GM10248 (cell line): ENCODE measurements around the gene ZC3H7A.
"Not testable (repeated sequence)": the region's sequence is repeated elsewhere in the genome, so short reads cannot be mapped to it uniquely, and the experiment has no call there.

Source experiments
- CTCF ChIA-PET: fragments of 300-600 bp; sonication (Branson Sonifier 250); formaldehyde crosslinking; extraction: SDS; loops from one replicate; lab custom pipeline; 2021; ENCODE audit warnings: antibody characterized with exemption; lab: Yijun Ruan, JAX
- POLR2A ChIA-PET: fragments of 350-650 bp; sonication (Branson Sonifier 250); formaldehyde crosslinking; extraction: SDS; loops from one replicate; lab custom pipeline; 2020; ENCODE audit warnings: antibody characterized with exemption; lab: Yijun Ruan, JAX
- DNase-seq: peaks from one replicate; pipeline ENCODE4 v3.0.0; 2012; ENCODE audit errors: extremely low spot score
- CTCF ChIP-seq: IDR thresholded peaks from 2 replicates; pipeline ENCODE4 v1.5.1; 2012; ENCODE audit warnings: mild to moderate bottlenecking, low read depth; ENCODE audit errors: extremely low read depth, missing control alignments, control extremely low read depth

Gene ZC3H7A

GRCh38 chr16:11792410-11793241, 4.4 kb downstream of the ZC3H7A start:
- no peak for DNase-seq
- POLR2A ChIA-PET = interaction anchor here (0.5 to 0.6 kb wide), 3 partner anchors 29 to 50 kb away, joined by 3 to 5 read pairs (median 3); no protein-coding TSS in a partner anchor
- CTCF ChIA-PET = interaction anchor here (0.8 to 2.2 kb wide), 7 partner anchors 7 to 79 kb away, joined by 3 to 11 read pairs (median 5); no protein-coding TSS in a partner anchor
- no peak for TF ChIP-seq CTCF

- POLR2A ChIA-PET = no interaction called here
- no peak for DNase-seq
- CTCF ChIA-PET = interaction anchor here (0.8 to 2.0 kb wide), 4 partner anchors 9 to 48 kb away, joined by 3 to 11 read pairs (median 6); no protein-coding TSS in a partner anchor
These were observed 5.8 kb downstream of the ZC3H7A start for GRCh38 chr16:11791144-11791828.

GRCh38 chr16:11788914-11789313, 8.1 kb downstream of the ZC3H7A start:
- POLR2A ChIA-PET = no interaction called here
- DNase-seq = no peak
- CTCF ChIA-PET = interaction anchor here (0.8 kb wide), 1 partner anchor 9 kb away, joined by 3 read pairs; no protein-coding TSS in a partner anchor

More at GRCh38 chr16:11791144-11791828, 5.8 kb downstream of the ZC3H7A start:
- TF ChIP-seq CTCF = no peak

GRCh38 chr16:11784980-11785599, 12.0 kb downstream of the ZC3H7A start:
- DNase-seq = not testable (repeated sequence)
- POLR2A ChIA-PET = interaction anchor here (0.7 kb wide), 1 partner anchor 109 kb away, joined by 3 read pairs; no protein-coding TSS in a partner anchor
- CTCF ChIA-PET = interaction anchor here (1.0 to 5.0 kb wide), 2 partner anchors 13 to 107 kb away, joined by 3 to 48 read pairs; partner anchors contain the start of gene ZC3H7A

More at GRCh38 chr16:11788914-11789313, 8.1 kb downstream of the ZC3H7A start:
- TF ChIP-seq CTCF = no peak

GRCh38 chr16:11784381-11784780, 12.7 kb downstream of the ZC3H7A start:
- DNase-seq = not testable (repeated sequence)
- POLR2A ChIA-PET = interaction anchor here (0.7 kb wide), 1 partner anchor 108 kb away, joined by 3 read pairs; no protein-coding TSS in a partner anchor
- CTCF ChIA-PET = interaction anchor here (0.7 to 5.0 kb wide), 2 partner anchors 8 to 14 kb away, joined by 5 to 48 read pairs; partner anchors contain the start of gene ZC3H7A

- no peak for TF ChIP-seq CTCF
- ChIA-PET POLR2A (no interaction called here), CTCF (interaction anchor here (0.7 to 5.0 kb wide), 2 partner anchors 8 to 14 kb away, joined by 5 to 48 read pairs; partner anchors contain the start of gene ZC3H7A)
- no peak for DNase-seq
These were observed 13.1 kb downstream of the ZC3H7A start for GRCh38 chr16:11784038-11784369.
